Measurements from ENCODE around the gene DDX11.
"Not testable (repeated sequence)": the region's sequence is repeated elsewhere in the genome, so short reads cannot be mapped to it uniquely, and the experiment has no call there.

DNA sequence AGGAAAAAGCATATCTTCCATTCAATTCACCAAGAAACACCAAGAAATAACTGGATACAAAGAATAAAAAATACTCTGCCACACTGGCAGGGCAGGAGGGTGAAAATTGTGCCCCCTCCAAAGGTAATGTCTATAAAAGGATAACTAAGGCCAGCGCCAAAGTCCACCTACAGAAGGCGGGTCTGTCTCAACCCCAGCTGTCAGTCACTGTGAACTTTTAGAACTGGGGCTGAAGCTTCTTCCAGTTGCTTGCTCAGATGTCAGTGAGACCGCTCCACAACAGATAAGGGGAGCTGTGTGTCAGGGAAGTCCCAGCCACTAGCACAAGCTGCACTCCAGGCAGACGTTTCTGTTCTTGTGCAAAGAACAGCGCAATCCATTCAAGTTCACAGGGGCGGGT, 36.1 kb downstream of the DDX11 start:
- TF ChIP-seq, protein P1, sequence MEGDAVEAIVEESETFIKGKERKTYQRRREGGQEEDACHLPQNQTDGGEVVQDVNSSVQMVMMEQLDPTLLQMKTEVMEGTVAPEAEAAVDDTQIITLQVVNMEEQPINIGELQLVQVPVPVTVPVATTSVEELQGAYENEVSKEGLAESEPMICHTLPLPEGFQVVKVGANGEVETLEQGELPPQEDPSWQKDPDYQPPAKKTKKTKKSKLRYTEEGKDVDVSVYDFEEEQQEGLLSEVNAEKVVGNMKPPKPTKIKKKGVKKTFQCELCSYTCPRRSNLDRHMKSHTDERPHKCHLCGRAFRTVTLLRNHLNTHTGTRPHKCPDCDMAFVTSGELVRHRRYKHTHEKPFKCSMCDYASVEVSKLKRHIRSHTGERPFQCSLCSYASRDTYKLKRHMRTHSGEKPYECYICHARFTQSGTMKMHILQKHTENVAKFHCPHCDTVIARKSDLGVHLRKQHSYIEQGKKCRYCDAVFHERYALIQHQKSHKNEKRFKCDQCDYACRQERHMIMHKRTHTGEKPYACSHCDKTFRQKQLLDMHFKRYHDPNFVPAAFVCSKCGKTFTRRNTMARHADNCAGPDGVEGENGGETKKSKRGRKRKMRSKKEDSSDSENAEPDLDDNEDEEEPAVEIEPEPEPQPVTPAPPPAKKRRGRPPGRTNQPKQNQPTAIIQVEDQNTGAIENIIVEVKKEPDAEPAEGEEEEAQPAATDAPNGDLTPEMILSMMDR (IDR thresholded peaks at IDR 0.05; ENCODE audit: low read depth, low read length, poor library complexity, severe bottlenecking), result not testable (repeated sequence)
- not testable (repeated sequence) for TF ChIP-seq EZH2phosphoT487 (IDR thresholded peaks at IDR 0.05; ENCODE audit: borderline replicate concordance, low read length)

All from DOHH2 (cell line).